HG03066 (cell line): ENCODE measurements around the gene MYL9.

Experiments
- ATAC-seq: cut with Tn5 transposase; IDR thresholded peaks from one replicate; pipeline ENCODE4 v1.9.1; 2021; ENCODE audit warnings: low read depth; ENCODE audit not compliant: unreplicated experiment

The MYL9 gene

GRCh38 chr20:36525620-36526365 is 15.5 kb upstream of the MYL9 start:
- ATAC-seq, result no peak

- no peak for ATAC-seq
Measured at GRCh38 chr20:36526521-36527011, 14.8 kb upstream of the MYL9 start.

DNA sequence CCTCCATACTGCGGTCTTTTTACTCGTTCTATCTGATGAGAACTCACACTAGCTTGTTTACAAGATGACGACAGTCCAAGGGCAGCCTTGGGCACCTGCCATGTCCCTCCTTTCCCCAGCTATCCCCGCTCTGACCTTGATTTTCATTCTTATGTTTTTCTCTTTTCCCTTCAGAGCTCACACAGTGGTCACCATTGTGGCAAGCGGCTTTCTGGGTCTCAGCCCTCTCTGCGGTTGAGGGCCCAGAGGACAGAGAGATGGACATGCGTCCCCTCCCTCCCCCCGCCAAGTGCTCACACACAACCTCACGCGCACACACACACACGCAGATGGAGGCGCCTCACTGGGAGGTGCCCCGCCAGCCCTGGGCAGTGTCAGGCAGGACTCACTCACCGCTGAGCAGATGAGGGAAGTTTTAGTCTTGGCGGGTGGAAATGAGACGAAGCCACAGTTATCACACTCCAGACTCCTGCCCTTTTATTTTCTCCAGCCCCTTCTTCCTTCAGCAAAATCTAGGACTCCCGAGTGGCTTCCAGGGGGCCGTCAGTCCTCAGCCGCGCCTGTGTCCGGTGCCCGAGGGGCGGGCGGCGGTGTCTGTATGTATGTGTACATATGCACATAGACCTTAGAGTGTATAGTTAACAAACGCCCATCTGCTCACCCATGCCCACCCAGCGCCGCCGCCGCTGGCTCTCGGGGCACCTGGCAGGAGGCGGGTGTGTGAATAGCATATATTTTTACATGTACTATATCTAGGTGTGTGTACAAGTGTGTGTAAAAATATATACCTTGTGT is 13.8 kb upstream of the MYL9 start:
- no peak for ATAC-seq

DNA sequence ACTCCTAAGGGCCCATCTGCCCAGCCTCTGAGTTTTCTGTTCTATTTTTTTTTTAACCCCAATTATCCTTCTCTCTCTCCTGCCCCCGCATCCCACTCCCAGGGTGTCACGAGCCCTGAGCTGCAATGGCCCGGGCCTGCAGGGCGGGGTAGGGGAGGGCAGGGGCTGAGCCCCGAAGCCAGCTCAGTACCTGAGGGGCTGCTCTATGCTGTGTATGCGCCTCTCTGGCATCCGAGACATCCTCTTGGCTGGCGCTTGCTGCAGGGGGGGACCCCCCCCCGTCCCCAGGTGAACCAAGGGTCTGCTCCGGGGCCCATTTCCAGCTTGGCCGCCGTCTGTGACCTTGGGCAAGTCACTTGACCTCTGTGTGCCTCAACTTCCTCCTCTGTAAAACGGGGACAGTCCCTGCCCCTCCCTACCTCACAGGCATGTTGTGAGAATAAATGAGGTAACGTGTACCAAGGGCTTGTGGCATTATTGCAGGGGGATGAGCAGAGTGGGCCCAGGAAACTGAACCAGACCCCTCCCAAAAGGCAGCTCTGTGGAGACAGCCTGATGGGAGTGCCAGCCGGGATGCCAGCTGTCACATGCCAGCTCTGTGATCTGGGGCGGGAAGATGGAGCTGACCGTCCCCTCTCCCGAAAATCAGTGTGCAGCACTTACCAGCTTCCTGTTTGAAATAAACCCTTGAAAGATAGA is 13.0 kb upstream of the MYL9 start:
- ATAC-seq, result no peak

DNA sequence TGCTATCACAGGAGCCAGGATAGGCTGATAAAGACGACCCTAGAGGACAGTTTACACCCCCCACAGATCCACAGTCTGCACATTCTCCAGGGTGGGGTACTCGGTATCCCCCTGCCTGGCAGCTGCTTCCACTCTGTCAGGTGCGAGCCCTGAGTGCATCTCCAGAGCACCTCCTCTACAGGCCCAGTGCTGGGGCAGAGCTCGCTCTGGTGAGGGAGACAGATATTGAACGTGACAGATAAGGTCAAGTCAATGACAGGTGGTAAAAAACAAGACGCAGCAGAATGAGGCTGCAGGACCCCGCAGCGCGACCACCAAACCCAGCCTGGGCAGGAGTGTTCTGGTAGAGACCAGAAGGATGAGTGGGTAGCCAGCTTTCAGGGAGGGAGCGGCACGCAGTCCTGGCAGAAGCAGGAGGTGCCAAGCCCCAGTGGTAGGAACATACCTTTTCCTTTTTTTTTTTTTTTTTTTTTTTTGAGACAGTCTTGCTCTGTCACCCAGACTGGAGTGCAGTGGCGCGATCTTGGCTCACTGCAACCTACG is 12.4 kb upstream of the MYL9 start:
- no peak for ATAC-seq

- ATAC-seq, result no peak
Measured at GRCh38 chr20:36532388-36532787, 8.9 kb upstream of the MYL9 start.

DNA sequence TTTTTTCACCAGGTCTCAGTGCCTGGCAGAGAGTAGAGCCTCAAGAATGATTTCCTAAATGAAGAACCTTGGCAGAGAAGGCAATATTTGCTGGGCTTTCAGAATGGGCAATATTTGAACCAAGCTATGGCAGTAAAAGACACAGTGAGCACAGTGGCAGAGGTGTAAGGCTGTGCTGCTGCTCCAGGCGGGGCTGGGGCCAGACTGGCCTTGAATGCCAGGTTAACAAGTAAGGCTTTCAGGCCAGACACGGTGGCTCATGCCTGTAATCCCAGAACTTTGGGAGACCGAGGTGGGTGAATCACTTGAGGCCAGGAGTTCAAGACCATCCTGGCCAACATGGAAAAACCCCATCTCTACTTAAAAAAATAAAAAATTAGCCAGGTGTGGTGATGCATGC is 8.5 kb upstream of the MYL9 start:
- ATAC-seq, result no peak

GRCh38 chr20:36538026-36538722 is 3.1 kb upstream of the MYL9 start:
- ATAC-seq, result no peak

GRCh38 chr20:36540551-36541211 is 638 bp upstream of the MYL9 start:
- no peak for ATAC-seq

GRCh38 chr20:36541768-36542488 is 609 bp downstream of the MYL9 start:
- ATAC-seq, result no peak

GRCh38 chr20:36542516-36543183 is 1.3 kb downstream of the MYL9 start:
- ATAC-seq, result no peak

GRCh38 chr20:36543184-36544133 is 2.1 kb downstream of the MYL9 start:
- ATAC-seq, result no peak

GRCh38 chr20:36544134-36545018 is 3.1 kb downstream of the MYL9 start:
- no peak for ATAC-seq

DNA sequence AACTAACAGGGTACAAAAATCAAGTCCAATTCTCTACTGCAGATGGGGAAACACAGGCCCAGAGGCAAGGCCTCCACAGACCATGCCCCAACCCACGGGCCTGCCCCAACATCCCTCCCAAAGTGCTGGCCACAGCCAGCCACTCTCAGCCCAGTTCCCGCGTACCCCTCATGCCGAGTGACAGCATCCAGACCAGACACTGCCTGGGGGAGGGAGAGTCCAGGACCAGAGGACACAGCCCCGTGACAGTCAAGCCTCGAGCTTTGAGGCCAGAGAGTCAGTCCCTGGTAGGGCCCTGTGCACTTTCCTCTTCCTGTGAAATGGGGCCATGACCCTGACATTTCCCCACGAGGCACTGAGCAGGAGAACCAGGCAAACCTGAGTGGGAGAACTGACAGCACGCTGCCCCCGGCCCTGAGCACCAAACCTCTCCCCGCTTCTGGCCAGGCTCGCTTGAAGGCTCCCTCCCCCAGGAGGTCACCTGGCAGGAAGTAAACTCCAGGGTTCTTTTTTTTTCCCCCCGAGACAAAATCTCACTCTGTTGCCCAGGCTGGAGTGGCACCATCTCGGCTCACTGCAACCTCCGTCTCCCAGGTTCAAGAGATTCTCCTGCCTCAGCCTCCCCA is 4.9 kb downstream of the MYL9 start:
- no peak for ATAC-seq

DNA sequence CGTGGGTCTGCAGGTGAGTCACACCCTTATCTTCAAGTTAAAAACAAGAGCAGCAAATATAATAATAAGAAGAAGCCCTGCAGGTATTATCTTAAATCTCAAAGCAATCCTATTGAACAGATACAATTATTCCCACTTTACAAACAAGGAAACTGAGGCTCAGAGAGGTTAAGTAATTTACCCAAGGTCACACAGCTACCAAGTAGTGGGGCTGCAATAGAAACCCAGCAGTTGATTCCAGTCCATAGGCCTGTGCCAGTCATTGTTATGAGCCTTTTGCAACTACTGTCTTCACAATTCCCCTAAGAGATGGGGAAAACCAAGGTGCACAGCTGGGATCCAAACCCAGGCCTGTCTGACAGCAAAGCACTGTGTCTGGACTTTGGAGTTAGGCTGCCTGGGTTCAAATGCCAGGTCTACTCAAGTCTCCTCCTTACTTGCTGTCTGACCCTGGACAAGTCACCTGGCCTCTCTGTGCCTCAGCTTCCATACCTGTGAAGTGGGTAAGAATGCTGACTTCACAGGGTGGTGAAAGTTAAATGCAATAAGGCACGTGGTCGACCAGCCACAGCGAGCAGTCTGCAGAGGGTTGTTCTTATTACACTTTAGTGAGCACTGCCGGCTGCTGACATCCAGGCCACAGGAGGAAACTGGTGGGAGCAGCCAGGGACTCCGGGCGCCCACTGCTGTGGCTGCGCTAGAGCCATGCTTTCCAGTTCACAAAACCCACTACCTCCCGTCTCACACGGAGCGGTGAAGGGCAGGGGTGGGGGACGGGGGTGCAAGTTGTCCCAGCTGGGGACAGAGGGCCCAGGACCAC is 6.1 kb downstream of the MYL9 start:
- ATAC-seq, result no peak

- no peak for ATAC-seq
Measured at GRCh38 chr20:36548006-36548315, 6.6 kb downstream of the MYL9 start.
